ENCODE measurements around the gene ASGR1. TPM values are rescaled to one million over a fixed set of nuclear protein-coding genes. Genes with fewer than 3 reads are reported as not detected.
A peak's percentile ranks its signal among the peaks of the same experiment; 100 is the strongest.

Gene ASGR1
- total and polyA plus RNA-seq, 2 donors (not counting 1 experiment from before 2014, with no cell fraction given) = 0.32 to 0.43 TPM

DNA sequence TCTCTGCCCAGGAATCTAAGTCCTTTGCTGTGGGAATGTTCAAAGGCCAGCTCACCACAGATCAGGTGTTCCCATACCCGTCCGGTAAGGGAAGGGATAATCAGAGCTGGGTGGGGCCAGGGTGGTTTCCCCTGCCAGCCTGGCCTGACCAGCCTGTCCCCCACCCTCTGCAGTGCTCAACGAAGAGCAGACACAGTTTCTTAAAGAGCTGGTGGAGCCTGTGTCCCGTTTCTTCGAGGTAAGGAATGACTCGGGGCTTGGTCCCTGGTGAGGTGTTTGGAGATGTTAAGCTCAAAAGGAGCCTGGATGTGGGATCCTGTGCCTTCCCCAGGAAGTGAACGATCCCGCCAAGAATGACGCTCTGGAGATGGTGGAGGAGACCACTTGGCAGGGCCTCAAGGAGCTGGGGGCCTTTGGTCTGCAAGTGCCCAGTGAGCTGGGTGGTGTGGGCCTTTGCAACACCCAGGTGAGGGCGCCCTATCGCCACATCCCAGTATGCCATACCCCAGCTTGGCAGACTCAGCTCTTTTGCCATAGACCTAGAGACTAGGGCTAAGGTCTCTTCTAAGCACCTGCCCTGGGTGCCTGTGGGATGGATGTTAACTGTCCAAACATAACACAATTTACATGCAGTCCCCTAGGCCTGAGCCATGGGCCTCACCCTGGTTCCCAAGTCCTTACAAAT, 41.6 kb upstream of the ASGR1 start:
- Histone ChIP-seq H3K4me3 (ENCODE audit: control extremely low read depth in 1 of 5, extremely low read depth in 1 of 5, insufficient read depth in 1 of 5, low read depth in 2 of 5, low read length in 4 of 5) (peak overlapping the region; percentile 31 to 86 (median 80)), H3K79me2 (ENCODE audit: control insufficient read depth, insufficient read depth, low read length) (peaks cover 7% of the 10 kb centered on the region), H3K36me3 (replicated peaks in 1 of 2; ENCODE audit: control extremely low read depth in 1 of 2, control insufficient read depth in 1 of 2, extremely low read depth in 1 of 2, insufficient read depth in 2 of 2, low read length in 1 of 2) (peaks cover 0 to 32% of the 10 kb centered on the region in 2 experiments), H3K4me2 (replicated peaks; ENCODE audit: low read depth, low read length, poor library complexity, severe bottlenecking) (peak overlapping the region; percentile 94), H3K9ac (ENCODE audit: low read length) (peak overlapping the region; percentile 83), H4K20me1 (ENCODE audit: control insufficient read depth, insufficient read depth, low read length, poor library complexity, severe bottlenecking) (no peaks in the 10 kb centered on the region), H3K4me1 (ENCODE audit: control insufficient read depth in 2 of 2, insufficient read depth in 2 of 2, low read length in 2 of 2) (peaks cover 18 to 41% of the 10 kb centered on the region in 2 donors), H3K27me3 (replicated peaks in 1 of 4; ENCODE audit: control extremely low read depth in 1 of 4, control insufficient read depth in 3 of 4, insufficient read depth in 4 of 4, low read length in 3 of 4) (no peaks in the 10 kb centered on the region), H2AFZ (ENCODE audit: insufficient read depth, low read depth, low read length, poor library complexity, severe bottlenecking) (peak overlapping the region; percentile 86), H3K9me3 (ENCODE audit: control extremely low read depth in 1 of 3, control insufficient read depth in 2 of 3, insufficient read depth in 1 of 3, low read length in 2 of 3) (no peaks in the 10 kb centered on the region), H3K27ac (ENCODE audit: low read length in 2 of 2) (peak overlapping the region; percentile 28 to 78)
- Mint-ChIP-seq H3K27me3 (no peaks in the 10 kb centered on the region), H3K4me1 (peaks cover 44% of the 10 kb centered on the region), H3K4me3 (peak overlapping the region; percentile 97), H3K27ac (peak overlapping the region; percentile 93), H3K9me3 (ENCODE audit: insufficient read depth) (no peaks in the 10 kb centered on the region)
- CTCF ChIA-PET = interaction anchor here (0.7 to 3.8 kb wide), 17 partner anchors 9 to 216 kb away, joined by 3 to 47 read pairs (median 5); partner anchors contain the start of genes ACAP1, DVL2, GABARAP and PHF23
- peak; percentile 34 for ATAC-seq (ENCODE audit: low read depth)
- peak; percentile 77 for DNase-seq
- POLR2A ChIA-PET = interaction anchor here (0.5 to 9.1 kb wide), 7 partner anchors 17 to 224 kb away, joined by 3 to 157 read pairs (median 3); partner anchors contain the start of genes CTDNEP1, DVL2, ELP5 and GABARAP
- WGBS (ENCODE audit: insufficient coverage) = 42% methylated on average over 10 of the region's 11 CpGs
- intact Hi-C loops (cut with micrococcal nuclease) = loop anchor here (1.0 to 2.0 kb wide), 2 partner anchors 60 to 76 kb away; no protein-coding TSS in a partner anchor
- TF ChIP-seq EZH2 (IDR thresholded peaks at IDR 0.05; ENCODE audit: borderline replicate concordance, insufficient read depth, low read depth, low read length, poor library complexity, severe bottlenecking) = no peak
- TF ChIP-seq, protein P1, sequence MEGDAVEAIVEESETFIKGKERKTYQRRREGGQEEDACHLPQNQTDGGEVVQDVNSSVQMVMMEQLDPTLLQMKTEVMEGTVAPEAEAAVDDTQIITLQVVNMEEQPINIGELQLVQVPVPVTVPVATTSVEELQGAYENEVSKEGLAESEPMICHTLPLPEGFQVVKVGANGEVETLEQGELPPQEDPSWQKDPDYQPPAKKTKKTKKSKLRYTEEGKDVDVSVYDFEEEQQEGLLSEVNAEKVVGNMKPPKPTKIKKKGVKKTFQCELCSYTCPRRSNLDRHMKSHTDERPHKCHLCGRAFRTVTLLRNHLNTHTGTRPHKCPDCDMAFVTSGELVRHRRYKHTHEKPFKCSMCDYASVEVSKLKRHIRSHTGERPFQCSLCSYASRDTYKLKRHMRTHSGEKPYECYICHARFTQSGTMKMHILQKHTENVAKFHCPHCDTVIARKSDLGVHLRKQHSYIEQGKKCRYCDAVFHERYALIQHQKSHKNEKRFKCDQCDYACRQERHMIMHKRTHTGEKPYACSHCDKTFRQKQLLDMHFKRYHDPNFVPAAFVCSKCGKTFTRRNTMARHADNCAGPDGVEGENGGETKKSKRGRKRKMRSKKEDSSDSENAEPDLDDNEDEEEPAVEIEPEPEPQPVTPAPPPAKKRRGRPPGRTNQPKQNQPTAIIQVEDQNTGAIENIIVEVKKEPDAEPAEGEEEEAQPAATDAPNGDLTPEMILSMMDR (IDR thresholded peaks at IDR 0.05) = peak; percentile 54
